HCT116 (cell line): ENCODE measurements around the gene CCER1. TPM values are rescaled to one million over a fixed set of nuclear protein-coding genes. Genes with fewer than 3 reads are reported as not detected.

Source experiments
- ATAC-seq: fragments of 200-7000 bp; cut with Tn5 transposase; 2 replicates; pipeline ENCODE4 v1.9.1; 2020; ENCODE audit warnings: mild to moderate bottlenecking, moderate library complexity
- BruUV-seq: library from RNA; stranded (reverse); fragments of 400-500 nt; replicated peaks from 2 replicates; lab custom pipeline; 2021; lab: Mats Ljungman, UMichigan
- CTCF ChIA-PET: fragments of 300-600 bp; sonication (Branson Sonifier 250); formaldehyde crosslinking; loops from one replicate; lab custom pipeline; 2021; ENCODE audit warnings: antibody characterized with exemption; lab: Charles Lee
- POLR2A ChIA-PET: fragments of 300-600, 350-600 bp; sonication (Branson Sonifier 250); formaldehyde crosslinking; loops from one replicate; lab custom pipeline; 2021; ENCODE audit warnings: antibody characterized with exemption; lab: Charles Lee
- RAD21 ChIA-PET, 2 experiments: fragments of 300-600 bp; sonication (Branson Sonifier 250); formaldehyde crosslinking; loops; one replicate each; lab custom pipeline; 2023; ENCODE audit warnings: low total read pairs in 2 of 2; ENCODE audit not compliant: uncharacterized antibody in 2 of 2, unreplicated experiment in 2 of 2, low non-redundant PET in 1 of 2; lab: Charles Lee
- DNase-seq: peaks from one replicate; pipeline ENCODE4 v3.0.0-alpha.2; 2010; ENCODE audit warnings: low read depth, low spot score
- H2AFZ ChIP-seq: fragments of 200-600 bp; shearing (Covaris generic), sonication (generic); 2 replicates; pipeline ENCODE4 v1.6.1; 2017; ENCODE audit warnings: low read depth, mixed run types, mixed read lengths, antibody characterized with exemption, low read length; ENCODE audit not compliant: poor library complexity, severe bottlenecking
- H3K27ac ChIP-seq: 2 replicates; pipeline ENCODE4 v1.5.1; 2012; ENCODE audit warnings: low read depth, low read length
- H3K27me3 ChIP-seq: fragments of 200-600 bp; sonication (generic); 2 replicates; pipeline ENCODE4 v1.6.1; 2016; ENCODE audit warnings: mixed run types, low read length, mixed read lengths; ENCODE audit not compliant: insufficient read depth
- H3K36me3 ChIP-seq, 2 experiments: fragments of 200-500 bp in 1 of 2; fragments of 200-600 bp in 1 of 2; sonication (Bioruptor generic) in 1 of 2; sonication (generic) in 1 of 2; 2 replicates each; pipeline versions ENCODE4 v1.5.1 to v1.6.1; 2014 to 2016; ENCODE audit warnings: low read length in 2 of 2, inconsistent platforms in 1 of 2, mixed read lengths in 1 of 2, mixed run types in 1 of 2; ENCODE audit not compliant: insufficient read depth in 2 of 2, control insufficient read depth in 1 of 2
- H3K4me1 ChIP-seq, 2 experiments: fragments of 200-600 bp in 1 of 2; sonication (generic) in 1 of 2; 2 replicates each; pipeline versions ENCODE4 v1.5.1 to v1.6.1; 2012 to 2017; ENCODE audit warnings: low read length in 2 of 2, inconsistent platforms in 1 of 2, mild to moderate bottlenecking in 1 of 2, mixed read lengths in 1 of 2, mixed run types in 1 of 2, moderate library complexity in 1 of 2; ENCODE audit not compliant: insufficient read depth in 2 of 2, control insufficient read depth in 1 of 2
- H3K4me2 ChIP-seq: fragments of 200-600 bp; sonication (generic); 2 replicates; pipeline ENCODE4 v1.6.1; 2017; ENCODE audit warnings: mixed run types, low read length, mixed read lengths
- H3K4me3 ChIP-seq, 2 experiments: fragments of 200-600 bp in 1 of 2; sonication (generic) in 1 of 2; replicated peaks in 1 of 2; 2 replicates each; pipeline ENCODE4 v1.5.1; 2011 to 2016; ENCODE audit warnings: low read length in 2 of 2, control low read depth in 1 of 2, low read depth in 1 of 2, mild to moderate bottlenecking in 1 of 2, mixed read lengths in 1 of 2, mixed run types in 1 of 2
- H3K79me2 ChIP-seq: fragments of 200-600 bp; sonication (generic); 2 replicates; pipeline ENCODE4 v1.6.1; 2017; ENCODE audit warnings: mild to moderate bottlenecking, mixed run types, low read length, moderate library complexity, mixed read lengths; ENCODE audit not compliant: insufficient read depth
- H3K9ac ChIP-seq: fragments of 200-600 bp; sonication (generic); 2 replicates; pipeline ENCODE4 v1.6.1; 2016; ENCODE audit warnings: low read length, mixed read lengths
- H3K9me2 ChIP-seq: fragments of 200-600 bp; sonication (generic), shearing (Covaris generic); 2 replicates; pipeline ENCODE4 v1.6.1; 2017; ENCODE audit warnings: mixed run types, mild to moderate bottlenecking, moderate library complexity; ENCODE audit not compliant: insufficient read depth
- H3K9me3 ChIP-seq, 2 experiments: fragments of 200-500 bp in 1 of 2; fragments of 200-600 bp in 1 of 2; sonication (Bioruptor generic) in 1 of 2; sonication (generic) in 1 of 2; 2 replicates each; pipeline ENCODE4 v1.6.1; 2014 to 2017; ENCODE audit warnings: low read length in 2 of 2, mixed read lengths in 2 of 2, inconsistent platforms in 1 of 2, low read depth in 1 of 2, mild to moderate bottlenecking in 1 of 2, mixed run types in 1 of 2, moderate library complexity in 1 of 2; ENCODE audit not compliant: control insufficient read depth in 1 of 2, insufficient read depth in 1 of 2
- H4K20me1 ChIP-seq: fragments of 200-600 bp; sonication (generic), shearing (Covaris generic); 2 replicates; pipeline ENCODE4 v1.6.1; 2017; ENCODE audit warnings: mixed run types, mild to moderate bottlenecking, moderate library complexity; ENCODE audit not compliant: insufficient read depth
- CBX3 ChIP-seq: IDR thresholded peaks from 2 replicates; pipeline ENCODE4 v1.6.1; 2012; ENCODE audit warnings: low read depth
- CEBPB ChIP-seq: IDR thresholded peaks from 2 replicates; pipeline ENCODE4 v1.6.1; 2012; ENCODE audit warnings: low read depth
- EGR1 ChIP-seq: IDR thresholded peaks from 2 replicates; pipeline ENCODE4 v1.6.1; 2012; ENCODE audit warnings: low read depth
- ELF1 ChIP-seq: IDR thresholded peaks from 2 replicates; pipeline ENCODE4 v1.6.1; 2012; ENCODE audit warnings: low read depth, borderline replicate concordance
- EZH2 ChIP-seq: fragments of 200-600 bp; sonication (generic); IDR thresholded peaks from 2 replicates; pipeline ENCODE4 v1.6.1; 2017; ENCODE audit warnings: antibody characterized with exemption, mixed run types
- EZH2phosphoT487 ChIP-seq: fragments of 200-600 bp; IDR thresholded peaks from 2 replicates; pipeline ENCODE4 v1.6.1; 2018; ENCODE audit warnings: antibody characterized with exemption, borderline replicate concordance
- POLR2A ChIP-seq: IDR thresholded peaks from 2 replicates; pipeline ENCODE4 v1.7.0; 2011; ENCODE audit warnings: borderline replicate concordance; ENCODE audit not compliant: insufficient read depth, insufficient read length; ENCODE audit errors: extremely low read depth
- SRF ChIP-seq: IDR thresholded peaks from 2 replicates; pipeline ENCODE4 v1.6.1; 2012; ENCODE audit warnings: low read depth
- TCF7L2 ChIP-seq: IDR thresholded peaks from 2 replicates; pipeline ENCODE4 v1.7.0; 2011; ENCODE audit warnings: borderline replicate concordance, inconsistent platforms; ENCODE audit not compliant: insufficient read depth, insufficient read length; ENCODE audit errors: extremely low read depth
- ZFX ChIP-seq: fragments of 450-650 bp; IDR thresholded peaks from 2 replicates; pipeline ENCODE4 v1.6.1; 2017
- intact Hi-C: fragments of 100-400 bp; cut with micrococcal nuclease; formaldehyde crosslinking; loops from 2 replicates; pipeline ENCODE4 v1.10.0; 2022
- total RNA-seq: library from RNA; stranded (reverse); gene quantifications from one replicate; pipeline ENCODE4 v1.2.1, GENCODE V29; 2021; ENCODE audit not compliant: unreplicated experiment
- TF ChIP-seq, protein P1 (sequence below): IDR thresholded peaks from 2 replicates; pipeline ENCODE4 v1.6.1; 2012
- TF ChIP-seq, protein P2 (sequence below): IDR thresholded peaks from 2 replicates; pipeline ENCODE4 v1.6.1; 2012; ENCODE audit warnings: low read depth
- TF ChIP-seq, protein P3 (sequence below): IDR thresholded peaks from 2 replicates; pipeline ENCODE4 v1.6.1; 2012

Gene CCER1
- total RNA-seq, 1 experiment from 2014 or later: not detected

GRCh38 chr12:90999527-90999926 lies 44.6 kb upstream of the CCER1 start:
- H3K36me3 ChIP-seq: no peaks in the 10 kb centered on the region
- RAD21 ChIA-PET: no interaction called here
- no peaks in the 10 kb centered on the region for H3K79me2 ChIP-seq
- H4K20me1 ChIP-seq: no peaks in the 10 kb centered on the region
- CTCF ChIA-PET: no interaction called here
- no TSS peak for BruUV-seq
- no peak overlapping the region for H3K4me3 ChIP-seq
- H3K9ac ChIP-seq: no peak overlapping the region
- ATAC-seq (no peak), DNase-seq (no peak)
- no peaks in the 10 kb centered on the region for H3K27me3 ChIP-seq
- POLR2A ChIA-PET: no interaction called here
- H3K4me1 ChIP-seq: no peaks in the 10 kb centered on the region
- no peaks in the 10 kb centered on the region for H3K9me3 ChIP-seq
- TF ChIP-seq, protein P1, sequence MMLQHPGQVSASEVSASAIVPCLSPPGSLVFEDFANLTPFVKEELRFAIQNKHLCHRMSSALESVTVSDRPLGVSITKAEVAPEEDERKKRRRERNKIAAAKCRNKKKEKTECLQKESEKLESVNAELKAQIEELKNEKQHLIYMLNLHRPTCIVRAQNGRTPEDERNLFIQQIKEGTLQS: no peak
- TF ChIP-seq CBX3: no peak
- no peak for TF ChIP-seq ZFX
- TF ChIP-seq EZH2phosphoT487: no peak
- TF ChIP-seq SRF: no peak
- TF ChIP-seq, protein P2, sequence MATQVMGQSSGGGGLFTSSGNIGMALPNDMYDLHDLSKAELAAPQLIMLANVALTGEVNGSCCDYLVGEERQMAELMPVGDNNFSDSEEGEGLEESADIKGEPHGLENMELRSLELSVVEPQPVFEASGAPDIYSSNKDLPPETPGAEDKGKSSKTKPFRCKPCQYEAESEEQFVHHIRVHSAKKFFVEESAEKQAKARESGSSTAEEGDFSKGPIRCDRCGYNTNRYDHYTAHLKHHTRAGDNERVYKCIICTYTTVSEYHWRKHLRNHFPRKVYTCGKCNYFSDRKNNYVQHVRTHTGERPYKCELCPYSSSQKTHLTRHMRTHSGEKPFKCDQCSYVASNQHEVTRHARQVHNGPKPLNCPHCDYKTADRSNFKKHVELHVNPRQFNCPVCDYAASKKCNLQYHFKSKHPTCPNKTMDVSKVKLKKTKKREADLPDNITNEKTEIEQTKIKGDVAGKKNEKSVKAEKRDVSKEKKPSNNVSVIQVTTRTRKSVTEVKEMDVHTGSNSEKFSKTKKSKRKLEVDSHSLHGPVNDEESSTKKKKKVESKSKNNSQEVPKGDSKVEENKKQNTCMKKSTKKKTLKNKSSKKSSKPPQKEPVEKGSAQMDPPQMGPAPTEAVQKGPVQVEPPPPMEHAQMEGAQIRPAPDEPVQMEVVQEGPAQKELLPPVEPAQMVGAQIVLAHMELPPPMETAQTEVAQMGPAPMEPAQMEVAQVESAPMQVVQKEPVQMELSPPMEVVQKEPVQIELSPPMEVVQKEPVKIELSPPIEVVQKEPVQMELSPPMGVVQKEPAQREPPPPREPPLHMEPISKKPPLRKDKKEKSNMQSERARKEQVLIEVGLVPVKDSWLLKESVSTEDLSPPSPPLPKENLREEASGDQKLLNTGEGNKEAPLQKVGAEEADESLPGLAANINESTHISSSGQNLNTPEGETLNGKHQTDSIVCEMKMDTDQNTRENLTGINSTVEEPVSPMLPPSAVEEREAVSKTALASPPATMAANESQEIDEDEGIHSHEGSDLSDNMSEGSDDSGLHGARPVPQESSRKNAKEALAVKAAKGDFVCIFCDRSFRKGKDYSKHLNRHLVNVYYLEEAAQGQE: no peak
- TF ChIP-seq CEBPB: no peak
- TF ChIP-seq EGR1: no peak
- TF ChIP-seq POLR2A: no peak
- no peak for TF ChIP-seq EZH2
- TF ChIP-seq ELF1: no peak
- TF ChIP-seq, protein P3, sequence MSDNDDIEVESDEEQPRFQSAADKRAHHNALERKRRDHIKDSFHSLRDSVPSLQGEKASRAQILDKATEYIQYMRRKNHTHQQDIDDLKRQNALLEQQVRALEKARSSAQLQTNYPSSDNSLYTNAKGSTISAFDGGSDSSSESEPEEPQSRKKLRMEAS: no peak
- TF ChIP-seq TCF7L2: no peak
- intact Hi-C loops: no loop called here
- H3K4me2 ChIP-seq: no peak overlapping the region
- H3K9me2 ChIP-seq: no peaks in the 10 kb centered on the region
- no peak overlapping the region for H3K27ac ChIP-seq
- no peak overlapping the region for H2AFZ ChIP-seq
